Pons (tissue), 1 donor: ENCODE results near the gene MYADML2.

Experiments used
- DNase-seq: peaks from one replicate; pipeline ENCODE4 v3.0.0-alpha.2; 2016; ENCODE audit warnings: low spot score

The MYADML2 gene

GRCh38 chr17:81978524-81979298 lies 31.7 kb upstream of the MYADML2 start:
- no peak for DNase-seq

DNA sequence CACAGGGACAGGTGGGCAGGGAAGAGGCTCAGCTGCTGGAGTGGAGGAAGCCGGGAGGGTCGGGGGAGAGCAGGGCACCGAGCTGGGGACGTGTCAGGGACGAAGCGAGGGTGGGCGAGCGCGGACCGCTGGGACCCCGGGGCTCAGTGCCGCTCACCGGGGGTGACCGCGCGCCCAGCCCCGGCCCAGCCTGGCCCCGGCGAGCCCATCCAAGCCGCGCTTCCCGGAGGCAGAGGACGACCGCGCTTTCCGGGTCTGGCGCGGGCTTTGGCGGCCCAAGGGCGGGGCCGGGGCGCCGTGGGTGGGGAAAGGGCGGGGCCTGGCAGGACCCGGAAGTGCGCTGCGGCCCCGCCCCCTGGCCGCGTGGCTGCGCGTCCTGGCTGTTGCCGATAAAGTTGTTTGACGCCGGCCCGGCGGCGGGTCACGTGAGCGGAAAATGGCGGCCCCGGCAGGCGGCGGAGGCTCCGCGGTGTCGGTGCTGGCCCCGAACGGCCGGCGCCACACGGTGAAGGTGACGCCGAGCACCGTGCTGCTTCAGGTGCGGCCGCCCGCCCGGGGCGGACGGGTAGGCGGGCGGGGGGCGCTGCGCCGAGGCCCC lies 30.3 kb upstream of the MYADML2 start, which contains the start of gene ASPSCR1:
ASPSCR1 (plus strand) TSS at position 419 of the 598 bp plus-strand sequence; CDS start at position 437, 18 bp downstream.
- peak; percentile 79 for DNase-seq

GRCh38 chr17:81976332-81977210 lies 29.5 kb upstream of the MYADML2 start:
- DNase-seq: peak; percentile 15

GRCh38 chr17:81973432-81973831 lies 26.4 kb upstream of the MYADML2 start:
- no peak for DNase-seq

- DNase-seq: no peak
Measured at GRCh38 chr17:81968850-81969812, 22.1 kb upstream of the MYADML2 start.

GRCh38 chr17:81968396-81968745 lies 21.3 kb upstream of the MYADML2 start:
- no peak for DNase-seq

DNA sequence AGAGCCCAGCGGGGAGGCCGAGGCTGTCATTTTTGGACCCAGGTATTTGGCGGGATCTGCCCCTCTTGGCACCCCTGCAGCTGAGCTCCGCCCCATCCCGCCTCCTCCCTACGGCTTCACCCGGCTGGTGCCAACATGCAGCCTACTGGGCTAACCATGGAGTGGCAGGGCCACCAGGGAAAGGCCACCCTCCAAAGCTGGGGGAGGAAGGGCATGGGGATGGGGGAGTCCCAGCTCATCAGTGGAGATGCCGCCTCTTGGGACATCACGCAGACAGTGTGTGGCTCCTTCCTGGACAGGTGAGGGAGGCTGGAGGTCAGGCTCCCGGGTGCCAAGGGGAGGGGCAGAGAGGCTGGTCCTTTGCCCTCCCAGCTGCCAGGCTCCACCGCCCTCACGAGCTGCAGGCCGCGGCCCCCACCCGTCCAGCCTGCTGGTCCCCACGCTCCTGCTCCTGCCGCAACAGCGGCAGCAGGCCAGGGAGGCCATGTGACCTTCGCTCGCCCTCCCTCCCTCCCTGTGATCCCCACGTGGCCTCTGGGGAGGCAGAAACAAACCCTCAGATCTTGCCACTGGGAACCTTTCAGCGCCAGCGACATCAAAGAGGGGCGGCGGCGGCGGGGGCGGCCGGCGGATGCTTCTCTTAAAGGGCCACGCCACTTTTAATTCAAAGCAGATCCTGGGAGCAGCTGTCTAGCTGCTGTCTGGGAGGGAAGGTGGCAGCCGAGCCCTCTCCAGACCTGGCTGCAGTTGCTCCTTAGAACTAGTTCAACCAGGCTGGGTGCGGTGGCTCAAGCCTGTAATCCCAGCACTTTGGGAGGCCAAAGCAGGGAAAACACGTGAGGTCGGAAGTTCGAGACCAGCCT lies 20.7 kb upstream of the MYADML2 start:
- peak; percentile 89 for DNase-seq

GRCh38 chr17:81967244-81967532 lies 20.2 kb upstream of the MYADML2 start:
- DNase-seq: no peak

DNA sequence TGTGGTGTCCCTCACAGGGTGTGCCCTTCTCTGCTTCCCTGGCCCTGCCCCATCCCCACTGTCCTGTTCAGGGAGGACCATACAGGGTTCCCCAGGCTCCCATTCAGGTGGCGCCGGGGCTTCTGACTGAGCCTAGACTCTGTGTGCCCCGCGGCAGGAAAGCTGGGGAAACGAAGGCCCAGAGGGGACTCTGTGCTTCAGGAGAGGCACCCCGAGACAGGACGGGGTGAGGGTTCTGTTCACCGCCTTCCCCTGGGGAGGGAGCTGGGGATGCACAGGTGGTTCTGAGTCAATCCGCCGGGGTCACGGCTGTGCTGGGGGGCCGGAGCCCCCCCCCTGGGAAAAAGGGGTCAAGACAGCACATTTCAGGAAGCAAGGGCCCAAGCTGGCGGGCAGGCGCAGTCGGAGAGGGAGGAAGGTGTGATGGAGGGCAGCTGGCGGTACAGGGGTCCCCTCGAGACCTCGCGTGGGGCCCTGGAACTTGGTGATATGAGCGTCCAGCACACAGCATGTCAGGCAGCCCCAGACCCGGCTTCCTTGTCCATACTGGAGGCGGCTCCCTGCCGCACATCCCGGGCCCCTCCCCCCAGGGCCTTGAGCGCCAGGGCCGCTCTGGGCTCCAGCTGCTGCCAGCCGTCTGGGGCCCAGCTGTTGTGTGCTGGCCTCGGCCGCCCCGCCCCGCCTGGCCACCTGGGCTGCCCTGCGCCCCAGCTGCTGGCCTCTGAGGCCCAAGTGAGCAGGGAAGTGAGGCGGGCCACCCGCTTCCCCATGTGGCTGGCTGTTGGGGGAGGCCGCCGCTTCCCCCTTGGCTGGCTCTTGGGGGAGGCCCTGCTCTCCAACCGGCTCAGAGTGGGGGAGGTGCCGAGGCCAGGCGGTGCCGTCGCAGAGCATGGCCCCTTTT lies 19.6 kb upstream of the MYADML2 start:
- peak; percentile 17 for DNase-seq

GRCh38 chr17:81964081-81964849 lies 17.2 kb upstream of the MYADML2 start:
- DNase-seq: no peak

- no peak for DNase-seq
Measured at GRCh38 chr17:81962499-81963441, 15.7 kb upstream of the MYADML2 start.

DNA sequence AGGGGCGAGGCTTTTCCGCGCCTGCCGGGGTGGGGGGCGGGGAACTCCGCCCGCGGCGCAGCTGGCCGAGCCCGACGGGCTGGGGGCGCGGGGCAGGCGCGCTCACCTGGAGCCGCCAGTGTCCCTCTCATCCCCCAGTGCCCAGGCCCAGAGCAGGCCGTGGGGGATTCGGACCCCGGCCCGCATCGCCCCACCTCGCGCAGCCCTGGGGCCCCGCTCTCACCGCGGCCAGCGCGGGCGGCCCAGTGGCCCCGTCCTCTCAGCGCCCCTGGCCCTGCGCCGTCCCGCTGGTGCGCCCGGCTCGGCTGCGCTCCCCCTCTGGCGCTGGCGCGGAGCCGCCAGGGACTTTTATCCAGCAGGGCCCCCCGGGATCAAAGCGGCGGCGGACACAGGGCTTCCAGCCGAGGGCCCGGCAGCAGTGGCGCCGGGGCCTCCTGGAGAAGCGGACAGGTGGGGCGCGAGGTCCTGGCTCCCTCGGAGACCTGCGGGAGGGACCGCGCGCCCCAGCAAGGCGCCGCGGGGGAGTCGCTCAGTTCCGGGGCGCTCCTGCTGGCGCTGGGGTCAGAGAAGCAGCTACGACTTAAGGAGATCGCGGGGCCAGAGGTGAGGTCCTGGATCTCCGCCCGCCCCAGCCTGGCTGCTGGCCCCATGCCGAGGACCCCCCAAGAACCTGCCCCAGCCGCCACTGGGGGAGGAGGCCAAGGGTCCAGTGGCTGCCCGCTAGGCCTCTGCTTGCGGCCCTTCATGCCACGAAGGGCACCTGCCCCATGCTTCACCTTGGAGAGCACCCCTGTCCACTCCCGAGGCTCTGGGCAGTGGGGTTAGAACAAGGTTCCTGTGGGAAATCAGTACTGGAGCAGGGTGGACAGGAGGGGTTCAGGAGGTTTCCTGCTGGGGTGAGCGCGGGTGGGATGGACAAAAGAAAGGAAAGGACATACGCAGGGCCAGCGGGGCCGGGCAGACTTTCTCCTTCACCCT lies 14.8 kb upstream of the MYADML2 start:
- no peak for DNase-seq

DNA sequence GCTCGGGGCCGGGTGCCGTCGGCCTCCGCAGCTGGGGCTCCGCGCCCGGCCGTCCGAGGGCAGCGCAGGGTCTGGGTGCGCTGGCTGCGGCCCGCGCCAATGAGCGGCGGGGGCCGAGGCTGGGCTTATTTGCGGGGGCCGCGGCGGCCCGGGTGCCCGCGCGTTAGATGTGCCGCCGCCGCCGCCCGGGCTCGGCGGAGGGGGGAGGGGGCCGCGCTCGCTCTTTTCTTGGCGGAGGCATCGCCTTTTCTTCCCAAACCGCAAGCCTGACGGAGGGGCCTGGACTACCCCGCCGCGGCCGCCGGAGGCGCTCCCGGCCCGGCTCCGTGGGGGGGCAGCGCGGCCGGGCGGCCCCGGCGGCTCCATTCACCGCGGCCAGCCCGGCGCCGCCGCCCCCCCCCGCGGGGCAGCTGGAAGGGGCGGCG lies 14.1 kb upstream of the MYADML2 start, which contains the start of gene NOTUM:
NOTUM (minus strand) TSS at position 101 of the 425 bp plus-strand sequence. CDS start 278 bp downstream, outside the sequence.
- no peak for DNase-seq

DNA sequence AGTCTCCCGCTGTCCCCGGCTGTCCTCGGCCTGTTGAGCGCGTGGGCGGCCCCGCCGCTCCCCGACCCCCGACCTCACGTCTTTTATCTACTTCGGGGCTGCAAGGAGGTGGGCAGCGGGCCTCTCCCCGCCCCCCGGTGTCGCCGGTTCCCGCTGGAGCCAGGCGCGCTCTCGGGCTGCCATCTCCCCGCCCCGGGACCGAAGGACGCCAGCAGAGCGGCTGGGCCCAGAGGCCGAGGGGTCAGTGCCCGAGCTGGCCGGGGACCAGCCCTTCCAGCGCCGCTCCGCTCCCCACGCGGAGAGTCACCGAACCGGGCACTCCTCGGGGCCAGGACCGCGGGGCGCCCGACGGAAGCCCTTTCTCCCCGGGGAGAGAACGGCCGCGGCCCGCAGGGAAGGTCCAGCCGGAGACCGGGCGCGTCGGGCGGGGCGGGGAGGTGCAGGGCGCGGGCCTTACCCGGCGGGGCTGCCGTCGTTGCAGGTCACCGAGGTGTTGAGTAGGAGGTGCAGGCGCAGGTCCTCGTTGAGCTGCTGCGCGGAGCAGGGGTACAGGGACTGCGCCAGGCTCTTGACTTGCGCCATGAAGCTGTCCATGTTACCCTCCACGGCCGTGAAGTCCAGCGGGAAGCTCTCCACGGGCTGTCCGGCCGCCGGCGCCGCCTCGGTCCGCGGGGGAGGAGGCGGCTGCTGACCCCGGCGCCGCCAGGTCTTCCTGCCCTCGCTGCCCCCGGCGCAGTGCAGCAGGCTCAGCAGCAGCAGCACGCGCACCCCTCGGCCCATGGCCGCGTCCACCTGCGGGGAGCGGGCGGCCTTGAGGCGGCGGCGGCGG lies 13.3 kb upstream of the MYADML2 start:
- no peak for DNase-seq

GRCh38 chr17:81959362-81960129 lies 12.5 kb upstream of the MYADML2 start:
- no peak for DNase-seq
